T47D (cell line): ENCODE results near the gene NDUFA12.

Experiments used
- DNase-seq, 2 experiments: peaks; one replicate each; pipeline versions ENCODE4 v3.0.0 to v3.0.0-alpha.2; 2011 to 2012; ENCODE audit warnings: low read depth in 1 of 2, low spot score in 1 of 2
- JUND ChIP-seq: IDR thresholded peaks from 2 replicates; pipeline ENCODE4 v1.6.1; 2012; ENCODE audit warnings: low read depth
- in situ Hi-C: cut with HindIII; loops from 2 replicates; pipeline ENCODE4 v1.10.0; 2016; ENCODE audit warnings: low sequenced_read_pairs, low pct_unique_long_range_greater_than_20kb

Gene NDUFA12

GRCh38 chr12:94951071-94951934, 52.2 kb downstream of the NDUFA12 start:
- no peak for DNase-seq
- no peak for TF ChIP-seq JUND
- in situ Hi-C loops: no loop called here

- DNase-seq: no peak
- TF ChIP-seq JUND: no peak
- in situ Hi-C loops: no loop called here
These were observed 55.2 kb downstream of the NDUFA12 start for GRCh38 chr12:94948232-94948810.

GRCh38 chr12:94942663-94943062, 60.8 kb downstream of the NDUFA12 start:
- no peak for TF ChIP-seq JUND
- in situ Hi-C loops: no loop called here
- no peak for DNase-seq

GRCh38 chr12:94941440-94941862, 62.0 kb downstream of the NDUFA12 start:
- in situ Hi-C loops: no loop called here
- no peak for DNase-seq
- no peak for TF ChIP-seq JUND

GRCh38 chr12:94940771-94941170, 62.7 kb downstream of the NDUFA12 start:
- TF ChIP-seq JUND: no peak
- no peak for DNase-seq

GRCh38 chr12:94938583-94938982, 64.9 kb downstream of the NDUFA12 start:
- DNase-seq: no peak
- TF ChIP-seq JUND: no peak
- in situ Hi-C loops: no loop called here

More at GRCh38 chr12:94940771-94941170, 62.7 kb downstream of the NDUFA12 start:
- in situ Hi-C loops: no loop called here

GRCh38 chr12:94930772-94931171, 72.7 kb downstream of the NDUFA12 start:
- no peak for DNase-seq
- in situ Hi-C loops: no loop called here
- TF ChIP-seq JUND: no peak

- TF ChIP-seq JUND: no peak
- in situ Hi-C loops: no loop called here
- no peak for DNase-seq
These were observed 73.3 kb downstream of the NDUFA12 start for GRCh38 chr12:94930216-94930654.

GRCh38 chr12:94929780-94930179, 73.7 kb downstream of the NDUFA12 start:
- no peak for TF ChIP-seq JUND
- DNase-seq: no peak
- in situ Hi-C loops: no loop called here

- DNase-seq: no peak
- TF ChIP-seq JUND: no peak
- in situ Hi-C loops: no loop called here
These were observed 77.8 kb downstream of the NDUFA12 start for GRCh38 chr12:94925729-94926128.

- TF ChIP-seq JUND: no peak
These were observed 78.3 kb downstream of the NDUFA12 start for GRCh38 chr12:94925206-94925605.

GRCh38 chr12:94922561-94922960, 80.9 kb downstream of the NDUFA12 start:
- DNase-seq: no peak
- in situ Hi-C loops: no loop called here
- TF ChIP-seq JUND: no peak

More at GRCh38 chr12:94925206-94925605, 78.3 kb downstream of the NDUFA12 start:
- DNase-seq: no peak
- in situ Hi-C loops: no loop called here
